Measurements from ENCODE around the gene SP6.

SP6 gene

GRCh38 chr17:47810200-47810821 is 40.7 kb downstream of the SP6 start:
- DNase-seq (ENCODE audit: low spot score) = peak; percentile 80

GRCh38 chr17:47808830-47809480 is 42.0 kb downstream of the SP6 start:
- DNase-seq (ENCODE audit: low spot score) = no peak

- no peak for DNase-seq (ENCODE audit: low spot score)
These were observed 42.7 kb downstream of the SP6 start for GRCh38 chr17:47808036-47808829.

- no peak for DNase-seq (ENCODE audit: low spot score)
These were observed 43.5 kb downstream of the SP6 start for GRCh38 chr17:47807421-47807820.

GRCh38 chr17:47806913-47807255 is 44.1 kb downstream of the SP6 start:
- DNase-seq (ENCODE audit: low spot score) = no peak

- DNase-seq (ENCODE audit: low spot score) = no peak
These were observed 44.7 kb downstream of the SP6 start for GRCh38 chr17:47806026-47806912.

- no peak for DNase-seq (ENCODE audit: low spot score)
These were observed 46.5 kb downstream of the SP6 start for GRCh38 chr17:47804461-47804860.

- DNase-seq (ENCODE audit: low spot score) = no peak
These were observed 47.2 kb downstream of the SP6 start for GRCh38 chr17:47803751-47804150.

- no peak for DNase-seq (ENCODE audit: low spot score)
These were observed 47.8 kb downstream of the SP6 start for GRCh38 chr17:47803201-47803600.

- DNase-seq (ENCODE audit: low spot score) = peak; percentile 57
These were observed 48.5 kb downstream of the SP6 start for GRCh38 chr17:47802341-47803022.

- DNase-seq (ENCODE audit: low spot score) = no peak
These were observed 49.1 kb downstream of the SP6 start for GRCh38 chr17:47801906-47802305.

- DNase-seq (ENCODE audit: low spot score) = no peak
These were observed 49.7 kb downstream of the SP6 start for GRCh38 chr17:47801176-47801765.

GRCh38 chr17:47800686-47801085 is 50.3 kb downstream of the SP6 start:
- no peak for DNase-seq (ENCODE audit: low spot score)

GRCh38 chr17:47797797-47798196 is 53.2 kb downstream of the SP6 start:
- DNase-seq (ENCODE audit: low spot score) = no peak

All from hematopoietic multipotent progenitor cell treated with erythropoietin and hydrocortisone succinate and interleukin-3 and kit ligand, for 15 days (in vitro differentiated cells).